ENCODE results near the gene CALY. TPM values are rescaled to one million over a fixed set of nuclear protein-coding genes. Genes with fewer than 3 reads are reported as not detected.

The CALY gene
- total RNA-seq, 1 experiment from 2014 or later = 1.9 TPM

GRCh38 chr10:133306941-133307379 is 29.7 kb downstream of the CALY start:
- DNase-seq (ENCODE audit: low read depth, low spot score) (no peak), ATAC-seq (no peak)
- H3K9me3 ChIP-seq (ENCODE audit: control insufficient read depth, insufficient read depth, low read depth, low read length) = no peaks in the 10 kb centered on the region
- peak overlapping the region in 1 of 2 experiments; percentile 90; a peak in 1 of 4 replicates for H3K4me3 ChIP-seq (ENCODE audit: low read depth in 2 of 2, low read length in 2 of 2)
- BruUV-seq (replicated peaks) = no TSS peak
- no peak overlapping the region for H3K27ac ChIP-seq (ENCODE audit: low read length)
- H3K27me3 ChIP-seq (ENCODE audit: control insufficient read depth, insufficient read depth, low read length) = no peaks in the 10 kb centered on the region
- H3K36me3 ChIP-seq (ENCODE audit: control insufficient read depth, insufficient read depth, low read length) = peaks cover 4% of the 10 kb centered on the region; the same call in 1 of the 2 replicates
- in situ Hi-C loops (cut with HindIII; ENCODE audit: low pct_unique_long_range_greater_than_20kb, low sequenced_read_pairs) (no loop called here), intact Hi-C loops (cut with micrococcal nuclease; ENCODE audit: unreplicated experiment) (no loop called here)
- ChIA-PET POLR2A (no interaction called here), CTCF (no interaction called here)
- H3K4me1 ChIP-seq (ENCODE audit: control insufficient read depth, insufficient read depth, low read length) = peaks cover 13% of the 10 kb centered on the region; the same call in 1 of the 2 replicates
- TF ChIP-seq TCF7L2 (IDR thresholded peaks at IDR 0.05; ENCODE audit: low read depth, low read length) = no peak
- no peak for TF ChIP-seq POLR2AphosphoS5 (IDR thresholded peaks at IDR 0.05; ENCODE audit: low read depth, low read length)
- TF ChIP-seq CTCF (IDR thresholded peaks at IDR 0.05) = no peak
- TF ChIP-seq REST (IDR thresholded peaks at IDR 0.05; ENCODE audit: insufficient read depth in 1 of 2, low read depth in 2 of 2, low read length in 1 of 2) = no peak

GRCh38 chr10:133306097-133306476 is 30.6 kb downstream of the CALY start:
- no peak for TF ChIP-seq TCF7L2 (IDR thresholded peaks at IDR 0.05; ENCODE audit: low read depth, low read length)
- no peak for TF ChIP-seq CTCF (IDR thresholded peaks at IDR 0.05)
- no peak for TF ChIP-seq POLR2AphosphoS5 (IDR thresholded peaks at IDR 0.05; ENCODE audit: low read depth, low read length)
- no peak for TF ChIP-seq SIN3A (IDR thresholded peaks at IDR 0.05; ENCODE audit: borderline replicate concordance, insufficient read depth, low read depth, low read length)
- TF ChIP-seq REST (IDR thresholded peaks at IDR 0.05; ENCODE audit: insufficient read depth in 1 of 2, low read depth in 2 of 2, low read length in 1 of 2) = no peak
- Histone ChIP-seq H3K4me1 (ENCODE audit: control insufficient read depth, insufficient read depth, low read length) (peaks cover 13% of the 10 kb centered on the region; the same call in 1 of the 2 replicates), H3K4me3 (ENCODE audit: low read depth in 2 of 2, low read length in 2 of 2) (no peak overlapping the region), H3K27ac (ENCODE audit: low read length) (no peak overlapping the region), H3K9me3 (ENCODE audit: control insufficient read depth, insufficient read depth, low read depth, low read length) (no peaks in the 10 kb centered on the region), H3K36me3 (ENCODE audit: control insufficient read depth, insufficient read depth, low read length) (peaks cover 4% of the 10 kb centered on the region; the same call in 1 of the 2 replicates), H3K27me3 (ENCODE audit: control insufficient read depth, insufficient read depth, low read length) (no peaks in the 10 kb centered on the region)
- ChIA-PET CTCF (no interaction called here), POLR2A (no interaction called here)
- BruUV-seq (replicated peaks) = no TSS peak
- DNase-seq (ENCODE audit: low read depth, low spot score) = no peak
- in situ Hi-C loops (cut with HindIII; ENCODE audit: low pct_unique_long_range_greater_than_20kb, low sequenced_read_pairs) = no loop called here
- intact Hi-C loops (cut with micrococcal nuclease; ENCODE audit: unreplicated experiment) = no loop called here
- ATAC-seq = no peak
